Sciatic nerve (tissue), 2 donors: ENCODE data around the gene FRS3. TPM values are rescaled to one million over a fixed set of nuclear protein-coding genes. Genes with fewer than 3 reads are reported as not detected.
A peak's percentile ranks its signal among the peaks of the same experiment; 100 is the strongest.

ENCODE experiments used
- ATAC-seq: fragments of 200-7000 bp; cut with Tn5 transposase; one replicate; pipeline ENCODE4 v1.9.1; 2020; ENCODE audit warnings: mild to moderate bottlenecking, moderate library complexity
- DNase-seq: peaks from one replicate; pipeline ENCODE4 v3.0.0-alpha.2; 2020; ENCODE audit warnings: low spot score
- intact Hi-C: fragments of 100-400 bp; cut with DNase I; formaldehyde crosslinking; loops from one replicate; pipeline ENCODE4 v1.14.2; 2022
- total RNA-seq: library from RNA; stranded (reverse); fragmentation: NEBNext Ultra II Directional; extraction: Animal tissue kit (Norgen Biotek cat#: 25700); gene quantifications from one replicate; pipeline ENCODE4 v1.2.1, GENCODE V29; 2021
- donor health status: DM: no; HTN: no; CAD: no.
- donor health status: DM: no; HTN: no; CAD: no.

FRS3 gene
- total RNA-seq, 1 donor from 2014 or later = 6.5 TPM

DNA sequence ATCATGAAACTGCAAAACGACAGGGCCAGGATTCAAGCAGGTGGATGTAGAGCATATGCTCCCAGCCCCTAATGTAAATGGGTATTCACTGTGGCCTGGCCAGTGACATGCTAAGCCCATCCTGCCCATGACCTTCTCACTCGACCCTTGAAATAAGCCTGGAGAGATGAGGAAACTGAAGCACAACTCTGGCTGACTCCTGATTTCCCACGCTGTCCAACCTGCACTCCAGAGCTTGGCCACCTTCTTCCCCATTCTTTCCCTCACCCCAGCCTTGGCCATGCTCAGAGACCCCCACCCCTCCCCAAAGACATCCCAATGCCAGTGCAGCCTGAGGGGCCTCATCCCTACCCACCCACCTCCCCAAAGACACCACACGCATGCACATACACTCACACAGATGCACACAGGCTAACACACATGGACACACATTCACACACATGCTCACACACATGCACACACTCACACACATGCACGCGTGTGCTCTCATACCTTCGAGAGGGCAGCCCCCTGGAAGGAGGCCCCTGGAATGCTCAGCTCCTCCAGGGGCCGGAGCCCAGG is 56.7 kb downstream of the FRS3 start:
- peak; percentile 4 for ATAC-seq
- intact Hi-C loops = no loop called here
- no peak for DNase-seq

DNA sequence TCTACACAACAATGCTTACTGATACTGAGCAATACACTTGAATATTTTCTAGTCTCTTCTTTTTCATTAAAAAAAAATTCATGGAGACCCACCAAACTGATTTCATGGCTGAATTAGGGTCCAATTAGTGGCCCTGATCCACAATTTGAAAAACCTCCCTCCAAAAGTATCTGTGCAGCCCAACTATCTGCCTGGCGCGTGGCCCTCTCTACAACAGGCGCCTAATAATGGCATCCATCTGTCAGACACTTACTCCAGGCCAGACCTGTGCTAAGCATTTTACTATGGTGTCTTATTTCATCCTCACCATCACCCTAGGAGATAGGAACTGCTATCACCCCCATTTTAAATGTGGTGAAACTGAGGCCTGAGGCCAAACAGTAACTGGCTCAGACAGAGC is 58.3 kb downstream of the FRS3 start:
- DNase-seq (no peak), ATAC-seq (no peak)
- intact Hi-C loops = no loop called here

DNA sequence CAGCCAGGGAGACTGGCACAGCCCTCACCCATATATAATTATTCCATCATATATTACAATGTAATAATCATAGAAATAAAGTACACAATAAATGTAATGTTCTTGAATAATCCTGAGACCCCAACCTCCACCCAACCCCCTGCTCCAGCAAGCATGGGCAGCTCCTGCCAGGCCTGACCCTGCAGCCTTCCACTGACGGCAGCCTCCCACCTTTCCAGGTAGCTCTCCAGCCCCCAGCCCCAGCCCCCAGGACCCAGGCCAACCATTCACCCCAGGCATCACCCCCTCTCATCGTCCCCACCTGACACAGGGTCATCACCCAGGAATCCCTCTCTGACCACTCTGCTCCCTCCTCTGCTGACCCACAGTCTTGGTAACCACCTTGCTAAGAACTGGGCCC is 58.9 kb downstream of the FRS3 start:
- intact Hi-C loops = no loop called here
- ATAC-seq = no peak
- DNase-seq = no peak

DNA sequence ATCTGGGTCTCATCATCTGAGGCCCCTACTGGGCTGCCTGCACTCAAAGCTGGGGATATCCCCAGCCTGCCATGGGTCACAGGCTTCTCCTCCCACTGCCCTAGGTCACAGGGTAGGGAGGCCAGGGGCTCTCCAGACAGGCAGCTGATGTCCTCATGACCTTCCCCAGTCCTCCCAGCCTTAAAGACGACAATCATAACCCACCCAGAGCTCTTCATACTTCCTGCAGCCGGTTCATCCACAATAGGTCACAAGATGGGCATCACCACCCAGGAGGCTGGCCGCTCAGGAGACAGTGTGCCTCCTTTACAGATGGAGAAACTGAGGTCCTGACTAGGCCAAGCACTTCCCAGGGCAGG is 59.5 kb downstream of the FRS3 start:
- ATAC-seq (no peak), DNase-seq (no peak)
- intact Hi-C loops = no loop called here

Other genes starting within 250 kb of the FRS3 start
- gene FOXP4, start 233.5 kb downstream of the FRS3 start, total RNA-seq = 39.2 TPM
- gene MDFI, start 141.4 kb downstream of the FRS3 start, total RNA-seq = 15.2 TPM
- 35.5 TPM for gene TFEB, start 44.3 kb downstream of the FRS3 start, total RNA-seq
- gene PGC, start 32.5 kb downstream of the FRS3 start, total RNA-seq = 0.27 TPM
- 9.0 TPM for gene PRICKLE4, start 882 bp upstream of the FRS3 start, total RNA-seq
- gene TOMM6, start 7.8 kb upstream of the FRS3 start, total RNA-seq = 97.3 TPM
- gene USP49, start 115.5 kb upstream of the FRS3 start, total RNA-seq = 6.4 TPM
- 14.6 TPM for gene MED20, start 141.2 kb upstream of the FRS3 start, total RNA-seq
- 16.0 TPM for gene BYSL, start 141.6 kb upstream of the FRS3 start, total RNA-seq
- 62.9 TPM for gene CCND3, start 161.9 kb upstream of the FRS3 start, total RNA-seq